ENCODE results near the gene NOS1.
"Not testable (repeated sequence)": the region's sequence is repeated elsewhere in the genome, so short reads cannot be mapped to it uniquely, and the experiment has no call there.

The NOS1 gene

GRCh38 chr12:117255386-117255785, 106.0 kb downstream of the NOS1 start:
- DNase-seq, result no peak

- DNase-seq, result no peak
Observed at GRCh38 chr12:117243488-117243887, 117.9 kb downstream of the NOS1 start.

DNA sequence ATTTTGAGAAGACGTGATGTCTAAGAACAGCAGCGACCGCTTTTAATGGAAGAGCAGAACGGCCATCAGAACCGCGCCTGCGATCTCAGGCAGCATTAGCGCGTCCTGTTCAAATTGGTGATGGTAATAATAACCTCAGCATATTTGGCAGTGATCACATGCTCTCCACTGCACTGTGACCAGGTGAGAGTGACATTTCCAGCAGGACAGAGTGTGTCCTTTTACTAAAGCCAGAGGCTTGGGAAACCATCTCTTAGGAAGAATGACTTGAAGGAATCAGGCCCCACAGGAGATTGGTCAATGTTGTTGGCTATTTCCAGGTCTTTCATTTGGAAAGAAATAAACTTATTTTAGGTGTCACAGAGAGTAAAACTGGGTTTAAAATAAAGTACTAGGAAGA, 119.7 kb downstream of the NOS1 start:
- no peak for DNase-seq

DNA sequence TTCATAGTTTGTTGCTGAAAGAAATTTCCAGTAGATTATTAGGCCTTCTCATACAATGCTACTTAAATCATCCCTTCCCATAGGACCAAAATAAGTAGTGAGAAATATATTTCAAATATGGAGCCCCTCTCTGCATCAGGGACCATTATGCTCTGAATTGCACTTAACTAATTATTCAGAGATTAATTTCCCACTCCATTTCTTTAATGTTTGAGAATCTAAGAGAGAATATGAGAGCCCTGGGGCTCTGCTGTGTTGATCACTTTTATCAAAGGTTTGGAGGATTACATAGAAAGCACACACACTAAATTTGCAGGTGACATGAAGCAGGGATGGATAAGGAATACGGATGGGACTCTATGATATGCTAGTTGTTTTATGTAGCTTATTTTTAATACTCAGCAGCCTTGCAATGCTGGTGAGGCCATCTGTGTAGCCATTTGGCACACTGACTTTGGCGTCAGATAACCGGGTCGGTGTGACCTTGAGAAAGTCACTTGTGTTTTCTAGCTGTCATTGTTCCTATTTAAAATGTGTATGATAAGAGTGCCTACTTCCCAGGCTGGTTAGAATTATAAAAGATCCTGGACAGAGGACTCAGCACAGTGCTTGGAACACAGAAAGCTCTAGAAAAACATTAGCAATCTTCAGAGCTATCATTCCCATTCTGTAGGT, 121.2 kb downstream of the NOS1 start:
- no peak for DNase-seq

DNA sequence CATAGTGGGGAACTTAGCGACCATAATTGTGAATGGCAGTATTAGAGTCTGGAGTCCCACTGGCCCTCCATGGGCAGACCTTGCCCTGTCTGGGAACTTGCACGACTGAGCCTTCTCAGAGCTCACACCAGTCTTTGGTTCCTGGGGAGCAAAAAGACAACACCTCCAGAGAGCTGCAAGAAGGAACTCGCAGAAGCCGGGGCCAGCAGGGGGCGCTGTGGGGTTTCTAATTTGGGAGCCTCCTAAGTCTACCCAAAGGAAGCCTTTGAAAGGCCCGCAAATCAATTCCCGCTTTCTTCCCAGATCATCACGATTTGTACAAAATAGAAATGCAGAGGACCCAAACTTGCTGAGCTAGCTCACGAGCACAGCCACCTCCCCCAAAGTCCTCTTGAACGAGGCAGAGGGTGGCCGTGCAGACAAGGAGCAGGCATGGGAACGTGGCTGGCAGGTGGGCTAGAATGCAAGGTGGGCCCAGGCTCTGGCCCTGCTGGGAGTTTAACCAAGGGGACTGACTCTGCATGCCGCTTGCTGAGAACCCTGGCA, 124.9 kb downstream of the NOS1 start:
- peak; percentile 23 for DNase-seq

DNA sequence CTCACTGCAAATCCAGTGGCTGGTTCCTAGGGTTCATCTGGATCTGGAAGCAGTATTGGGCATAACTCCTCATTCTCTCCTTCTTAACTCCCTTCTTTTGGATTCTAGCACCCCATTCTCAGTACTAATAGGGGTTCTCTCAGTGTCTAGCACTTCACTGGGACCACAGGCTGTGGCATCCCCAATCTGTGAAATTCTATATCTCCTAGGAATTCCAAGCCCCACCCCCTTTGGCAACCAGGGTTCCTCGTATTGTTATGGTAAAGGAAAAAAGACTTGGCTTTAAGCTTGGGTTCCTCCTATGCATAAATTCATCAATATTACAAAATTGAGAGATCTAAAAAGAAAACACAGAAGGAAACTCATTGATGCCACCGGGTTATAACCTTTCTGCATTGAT, 126.2 kb downstream of the NOS1 start:
- no peak for DNase-seq

- no peak for DNase-seq
Observed at GRCh38 chr12:117234441-117234840, 127.0 kb downstream of the NOS1 start.

DNA sequence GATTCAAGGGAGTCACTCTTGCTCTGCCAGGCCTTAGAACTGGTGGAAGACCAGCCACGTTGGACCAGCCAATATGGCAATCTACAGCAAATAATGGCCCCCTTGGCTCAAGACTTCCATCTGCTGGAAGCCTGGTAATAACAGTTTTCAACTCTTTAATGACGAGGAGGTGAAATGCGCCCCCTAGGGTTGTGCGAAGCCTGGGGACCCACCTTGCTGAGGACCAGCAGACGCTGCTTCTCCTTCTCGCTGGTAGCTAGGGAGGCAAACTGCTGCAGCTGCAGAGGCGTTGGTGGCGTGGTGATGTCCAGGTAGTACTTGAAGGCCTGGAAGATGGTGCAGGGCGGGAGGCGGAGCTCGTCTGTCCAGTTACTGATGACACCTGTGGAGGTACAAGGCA, 129.7 kb downstream of the NOS1 start:
- no peak for DNase-seq

- DNase-seq, result no peak
Observed at GRCh38 chr12:117228239-117228638, 133.2 kb downstream of the NOS1 start.

GRCh38 chr12:117227000-117227653, 134.3 kb downstream of the NOS1 start:
- DNase-seq, result no peak

DNA sequence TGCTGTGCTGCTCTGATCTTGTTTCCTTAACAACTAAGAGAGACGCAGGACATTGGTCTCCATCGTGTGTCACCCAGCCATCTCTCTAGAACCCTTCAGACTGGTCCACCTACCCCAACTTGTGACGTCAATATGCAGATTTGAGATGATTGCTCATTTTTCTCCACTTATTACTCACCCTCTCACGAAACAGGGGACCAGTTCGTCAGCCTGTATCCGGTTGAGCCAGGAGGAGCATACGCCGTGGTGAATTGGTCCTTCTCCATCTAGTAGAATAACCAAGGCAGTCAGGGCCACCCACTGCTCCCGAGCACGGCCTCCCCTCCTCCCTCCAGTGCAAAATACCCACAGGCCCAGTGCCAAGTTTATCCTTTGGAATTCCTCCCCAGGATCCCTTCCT, 134.9 kb downstream of the NOS1 start:
- no peak for DNase-seq

DNA sequence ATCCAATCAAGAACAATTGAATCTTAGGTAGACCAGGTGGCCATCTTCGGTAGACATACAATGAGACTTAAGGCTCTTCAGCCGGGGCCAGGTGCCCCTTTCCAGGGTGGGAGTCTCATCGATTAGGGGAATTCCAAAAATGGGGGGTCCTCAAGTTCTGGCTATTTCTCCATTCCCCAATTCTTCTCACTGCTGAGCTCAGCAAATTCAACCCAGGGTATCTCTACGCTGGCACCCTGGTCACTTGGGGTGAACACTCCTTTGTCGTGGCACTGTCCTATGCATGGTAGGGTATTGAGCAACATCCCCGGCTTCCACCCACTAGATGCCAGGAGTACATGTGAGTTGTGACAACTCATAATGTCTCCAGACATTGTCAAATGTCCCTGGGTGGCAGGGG, 136.2 kb downstream of the NOS1 start:
- DNase-seq, result no peak

- not testable (repeated sequence) for DNase-seq
Observed at GRCh38 chr12:117220947-117221346, 140.5 kb downstream of the NOS1 start.

GRCh38 chr12:117218149-117218548, 143.3 kb downstream of the NOS1 start:
- DNase-seq, result no peak

DNA sequence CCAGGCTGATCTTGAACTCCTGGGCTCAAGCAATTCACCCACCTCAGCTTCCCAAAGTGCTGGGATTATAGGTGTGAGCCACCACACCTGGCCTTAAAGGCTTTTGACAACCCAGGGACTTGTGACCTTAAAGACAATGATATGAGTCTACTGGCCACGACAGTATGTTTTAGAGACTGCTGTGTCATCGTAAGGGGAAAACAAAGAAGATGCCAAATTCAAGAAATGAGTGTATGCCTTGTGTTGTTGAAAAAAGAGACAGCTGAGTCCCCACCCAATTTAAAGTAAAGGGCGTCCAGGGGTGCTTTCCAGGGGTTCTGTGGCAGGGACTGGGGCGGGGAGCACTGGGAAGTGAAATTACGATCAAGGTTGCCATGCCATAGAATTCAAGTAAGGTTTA, 144.7 kb downstream of the NOS1 start:
- DNase-seq, result no peak

GRCh38 chr12:117214797-117215196, 146.6 kb downstream of the NOS1 start:
- DNase-seq, result no peak

- DNase-seq, result no peak
Observed at GRCh38 chr12:117213295-117213808, 148.1 kb downstream of the NOS1 start.

- no peak for DNase-seq
Observed at GRCh38 chr12:117212563-117213190, 148.7 kb downstream of the NOS1 start.

DNA sequence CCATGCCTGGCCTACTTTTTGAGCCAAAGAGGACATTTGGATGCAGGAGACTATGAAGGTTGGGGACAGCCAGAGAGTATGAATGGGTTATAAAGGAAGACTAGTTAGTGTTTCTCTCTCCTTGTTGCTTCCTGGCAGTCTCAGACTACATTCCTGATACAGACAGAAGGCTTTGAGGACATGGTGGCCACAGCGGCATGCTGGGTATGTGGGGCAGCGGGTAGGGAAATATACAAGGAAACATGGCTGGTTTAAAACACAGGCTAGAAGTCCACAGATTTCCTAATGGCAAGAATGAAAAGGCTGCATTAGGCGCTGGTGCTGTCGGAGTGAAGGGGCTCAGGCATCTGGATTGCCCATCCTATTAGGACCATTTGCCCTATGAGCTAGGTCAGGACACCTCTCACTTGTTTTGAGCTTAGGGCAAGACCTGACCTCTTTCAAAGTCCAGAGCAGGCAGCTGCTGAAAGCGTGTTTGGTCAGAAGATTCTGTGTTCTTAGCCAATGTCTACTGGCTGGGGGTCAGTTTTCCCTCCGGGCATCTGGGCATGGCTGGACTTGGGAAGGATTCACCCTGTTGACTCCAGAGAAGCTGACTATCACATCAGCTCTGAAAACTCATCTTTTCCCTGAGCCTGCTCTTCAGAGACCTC, 151.0 kb downstream of the NOS1 start:
- no peak for DNase-seq

DNA sequence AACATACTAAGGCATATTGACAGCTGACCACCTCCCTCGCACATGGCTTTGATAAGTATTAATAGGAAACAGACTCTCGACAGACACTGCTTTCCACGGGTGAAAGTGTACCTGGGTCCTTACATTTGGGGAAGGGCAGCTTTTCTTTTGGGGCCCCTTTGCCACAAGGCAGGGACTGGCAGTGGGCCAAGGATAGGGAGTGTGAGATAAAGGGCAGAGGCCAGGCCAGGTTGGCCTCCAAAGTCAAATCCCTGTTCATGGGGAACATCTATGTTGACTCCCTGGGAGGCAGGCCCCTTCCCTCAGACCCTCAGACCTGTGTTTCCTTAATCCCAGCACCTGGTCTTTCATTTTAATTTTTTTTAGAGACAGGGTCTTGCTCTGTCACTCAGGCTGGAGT, 151.8 kb downstream of the NOS1 start:
- no peak for DNase-seq

DNA sequence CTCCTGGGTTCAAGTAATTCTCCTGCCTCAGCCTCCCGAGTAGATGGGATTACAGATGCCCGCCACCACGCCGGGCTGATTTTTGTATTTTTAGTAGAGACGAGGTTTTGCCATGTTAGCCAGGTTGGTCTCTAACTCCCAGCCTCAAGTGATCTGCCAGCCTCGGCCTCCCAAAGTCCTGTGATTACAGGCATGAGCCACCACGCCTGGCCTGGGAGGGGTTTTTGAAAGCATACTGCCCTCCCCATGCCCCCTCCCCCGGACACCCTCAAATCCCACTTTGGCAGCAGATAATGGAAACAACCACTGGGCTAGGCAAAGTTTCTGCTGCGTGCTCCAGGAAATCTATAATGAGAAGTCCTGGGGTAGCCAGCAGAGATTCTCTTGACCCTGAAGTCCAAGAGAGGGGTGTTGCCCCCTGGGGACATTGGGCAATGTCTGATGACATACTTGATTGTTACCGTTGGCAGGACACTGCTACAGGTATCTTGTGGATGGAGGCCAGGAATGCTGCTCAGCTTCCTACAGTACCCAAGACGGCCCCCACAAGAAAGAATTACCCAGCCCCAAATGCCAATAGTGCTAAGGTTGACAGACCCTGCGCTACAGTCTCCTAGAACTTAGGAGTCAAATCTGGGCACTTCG, 152.5 kb downstream of the NOS1 start:
- DNase-seq, result no peak

DNA sequence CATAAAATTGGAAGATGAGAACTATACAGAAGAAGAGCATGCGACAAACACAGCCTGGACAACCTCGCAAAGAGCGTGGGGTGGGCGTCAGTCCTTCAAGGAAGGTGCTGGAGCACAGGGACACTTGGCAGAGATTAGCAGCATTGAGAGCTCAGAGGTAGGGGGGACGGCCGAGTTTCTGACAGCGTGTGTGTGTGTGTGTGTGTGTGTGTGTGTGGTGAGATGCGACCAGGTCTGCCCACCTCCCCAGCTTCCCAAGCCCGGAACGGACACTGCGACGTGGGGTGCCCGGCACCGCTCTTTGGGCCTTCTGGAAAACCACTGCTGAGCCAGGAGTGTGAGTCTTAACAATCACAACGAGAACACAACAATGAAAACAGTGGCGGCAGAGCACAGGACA, 153.2 kb downstream of the NOS1 start:
- DNase-seq, result no peak

DNA sequence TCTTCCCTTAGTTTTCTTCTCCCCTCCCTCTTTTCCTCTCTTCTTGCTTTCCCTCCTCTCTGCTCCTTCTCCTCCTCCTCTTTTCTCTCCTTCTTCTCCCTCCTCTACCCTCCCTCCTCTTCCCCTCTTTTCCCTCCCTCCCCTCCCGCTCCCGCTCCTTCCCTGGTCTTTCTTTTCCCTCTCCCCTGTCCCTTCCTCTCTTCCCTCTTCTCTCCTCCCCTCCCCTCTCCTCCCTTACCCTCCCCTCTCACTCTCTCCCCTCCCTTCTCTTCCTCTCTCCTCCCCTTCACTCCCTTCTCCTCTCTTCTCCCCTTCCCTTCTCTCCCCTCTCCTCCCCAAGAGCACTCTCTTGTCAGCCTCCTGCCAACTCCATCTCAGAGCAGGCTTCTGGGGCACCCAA, 153.8 kb downstream of the NOS1 start:
- no peak for DNase-seq
